Neural cell (in vitro differentiated cells): Measurements from ENCODE around the gene SLC52A1. TPM values are rescaled to one million over a fixed set of nuclear protein-coding genes. Genes with fewer than 3 reads are reported as not detected.

Experiments
- H2AFZ ChIP-seq: fragments of 200-600, 300-800 bp; sonication (generic), shearing (Covaris generic); 2 replicates; pipeline ENCODE4 v1.6.0; 2014; ENCODE audit warnings: low read depth, mild to moderate bottlenecking, antibody characterized with exemption, low read length, moderate library complexity
- H3F3A ChIP-seq: fragments of 200-600 bp; shearing (Covaris generic); 2 replicates; pipeline ENCODE4 v1.6.1; 2016; ENCODE audit warnings: mild to moderate bottlenecking, moderate library complexity, mixed read lengths, antibody characterized with exemption, low read length; ENCODE audit not compliant: insufficient read depth, poor library complexity, severe bottlenecking
- H3K27ac ChIP-seq: fragments of 200-600, 300-800 bp; sonication (generic), shearing (Covaris generic); 2 replicates; pipeline ENCODE4 v1.5.1; 2014; ENCODE audit warnings: mild to moderate bottlenecking, low read length, moderate library complexity
- H3K27me3 ChIP-seq: fragments of 300-800, 200-600 bp; sonication (generic), shearing (Covaris generic); 2 replicates; pipeline ENCODE4 v1.6.0; 2014; ENCODE audit warnings: mild to moderate bottlenecking, low read depth, low read length, moderate library complexity; ENCODE audit not compliant: insufficient read depth
- H3K36me3 ChIP-seq: fragments of 300-800, 200-600 bp; sonication (generic), shearing (Covaris generic); 2 replicates; pipeline ENCODE4 v1.5.1; 2014; ENCODE audit warnings: mild to moderate bottlenecking, antibody characterized with exemption, low read length, moderate library complexity; ENCODE audit not compliant: insufficient read depth
- H3K4me2 ChIP-seq: fragments of 300-800, 200-600 bp; sonication (generic), shearing (Covaris generic); 2 replicates; pipeline ENCODE4 v1.6.0; 2014; ENCODE audit warnings: mild to moderate bottlenecking, low read length
- H3K4me3 ChIP-seq: fragments of 300-800, 200-600 bp; sonication (generic), shearing (Covaris generic); 2 replicates; pipeline ENCODE4 v1.5.1; 2014; ENCODE audit warnings: mild to moderate bottlenecking, low read length, moderate library complexity
- H3K79me2 ChIP-seq: fragments of 200-600 bp; shearing (Covaris generic); replicated peaks from 2 replicates; pipeline ENCODE4 v1.6.0; 2014; ENCODE audit warnings: mild to moderate bottlenecking, low read length, moderate library complexity; ENCODE audit not compliant: insufficient read depth
- H3K9ac ChIP-seq: fragments of 300-800, 200-600 bp; sonication (generic), shearing (Covaris generic); 2 replicates; pipeline ENCODE4 v1.6.1; 2016; ENCODE audit warnings: mild to moderate bottlenecking, low read length, mixed read lengths
- H3K9me2 ChIP-seq: fragments of 200-600 bp; shearing (Covaris generic); 2 replicates; pipeline ENCODE4 v1.6.1; 2016; ENCODE audit warnings: mild to moderate bottlenecking, low read length, mixed read lengths; ENCODE audit not compliant: insufficient read depth
- H3K9me3 ChIP-seq: fragments of 200-600, 300-800 bp; sonication (generic), shearing (Covaris generic); 2 replicates; pipeline ENCODE4 v1.6.1; 2016; ENCODE audit warnings: mild to moderate bottlenecking, mixed run types, low read length, moderate library complexity, mixed read lengths
- H4K20me1 ChIP-seq: fragments of 200-600 bp; shearing (Covaris generic); 2 replicates; pipeline ENCODE4 v1.6.1; 2016; ENCODE audit warnings: mild to moderate bottlenecking, mixed run types; ENCODE audit not compliant: insufficient read depth
- CTCF ChIP-seq: fragments of 450-650 bp; IDR thresholded peaks from 2 replicates; pipeline ENCODE4 v1.5.1; 2014; ENCODE audit warnings: antibody characterized with exemption, mild to moderate bottlenecking, moderate library complexity; ENCODE audit not compliant: poor library complexity, severe bottlenecking
- EP300 ChIP-seq: fragments of 450-650 bp; conservative IDR thresholded peaks from 2 replicates; pipeline ENCODE4 v1.6.1; 2014; ENCODE audit warnings: antibody characterized with exemption, mild to moderate bottlenecking, moderate library complexity; ENCODE audit not compliant: poor library complexity, severe bottlenecking
- EZH2 ChIP-seq: fragments of 200-600, 300-800 bp; shearing (Covaris generic), sonication (generic); IDR thresholded peaks from 2 replicates; pipeline ENCODE4 v1.6.1; 2014; ENCODE audit warnings: antibody characterized with exemption, low read length, borderline replicate concordance, mild to moderate bottlenecking; ENCODE audit not compliant: insufficient read depth, poor library complexity, severe bottlenecking
- MXI1 ChIP-seq: fragments of 450-650 bp; conservative IDR thresholded peaks from 2 replicates; pipeline ENCODE4 v1.6.1; 2014; ENCODE audit warnings: antibody characterized with exemption, mild to moderate bottlenecking; ENCODE audit not compliant: poor library complexity, severe bottlenecking
- POLR2AphosphoS5 ChIP-seq: IDR thresholded peaks from 2 replicates; pipeline ENCODE4 v1.6.1; 2012
- RAD21 ChIP-seq: fragments of 450-650 bp; conservative IDR thresholded peaks from 2 replicates; pipeline ENCODE4 v1.6.1; 2014; ENCODE audit warnings: antibody characterized with exemption, mild to moderate bottlenecking, moderate library complexity
- REST ChIP-seq: IDR thresholded peaks from 2 replicates; pipeline ENCODE4 v1.6.1; 2012; ENCODE audit warnings: borderline replicate concordance
- SMC3 ChIP-seq: fragments of 450-650 bp; conservative IDR thresholded peaks from 2 replicates; pipeline ENCODE4 v1.6.1; 2014; ENCODE audit warnings: antibody characterized with exemption, mild to moderate bottlenecking, moderate library complexity; ENCODE audit not compliant: poor library complexity
- TAF1 ChIP-seq: IDR thresholded peaks from 2 replicates; pipeline ENCODE4 v1.6.1; 2012; ENCODE audit warnings: low read depth
- polyA plus RNA-seq: library from polyadenylated mRNA; depleted of rRNA; stranded (reverse); fragments of >200 nt; gene quantifications from 2 replicates; pipeline ENCODE4 v1.2.3, GENCODE V29; 2014

The SLC52A1 gene
- polyA plus RNA-seq, 1 donor from 2014 or later: not detected

- H3K27me3 ChIP-seq: no peaks in the 10 kb centered on the region
- H3F3A ChIP-seq: no peaks in the 10 kb centered on the region
- H3K9me3 ChIP-seq: no peaks in the 10 kb centered on the region
- no peak overlapping the region for H3K27ac ChIP-seq
- H3K36me3 ChIP-seq: no peaks in the 10 kb centered on the region
- no peaks in the 10 kb centered on the region for H3K79me2 ChIP-seq
- H3K4me3 ChIP-seq: no peak overlapping the region
- TF ChIP-seq EZH2 (no peak), MXI1 (no peak), EP300 (no peak), SMC3 (no peak), REST (no peak), TAF1 (no peak), CTCF (no peak), POLR2AphosphoS5 (no peak), RAD21 (no peak)
- no peak overlapping the region for H2AFZ ChIP-seq
- H4K20me1 ChIP-seq: no peaks in the 10 kb centered on the region
- H3K4me2 ChIP-seq: no peak overlapping the region
- no peaks in the 10 kb centered on the region for H3K9me2 ChIP-seq
- no peak overlapping the region for H3K9ac ChIP-seq
These were observed 575 bp downstream of the SLC52A1 start for GRCh38 chr17:5034651-5035050.

- Histone ChIP-seq H3K27me3 (no peaks in the 10 kb centered on the region), H3K9me2 (no peaks in the 10 kb centered on the region), H3K9ac (no peak overlapping the region), H3K36me3 (no peaks in the 10 kb centered on the region), H3K4me2 (no peak overlapping the region), H4K20me1 (no peaks in the 10 kb centered on the region), H3K27ac (no peak overlapping the region), H3K9me3 (no peaks in the 10 kb centered on the region), H2AFZ (no peak overlapping the region), H3F3A (no peaks in the 10 kb centered on the region), H3K4me3 (no peak overlapping the region), H3K79me2 (no peaks in the 10 kb centered on the region)
- TF ChIP-seq MXI1 (no peak), CTCF (no peak), EP300 (no peak), RAD21 (no peak), TAF1 (no peak), EZH2 (no peak), SMC3 (no peak), POLR2AphosphoS5 (no peak), REST (no peak)
These were observed 1.2 kb downstream of the SLC52A1 start for GRCh38 chr17:5034063-5034462.
